Erythroblast (primary cell): ENCODE results near the gene CHRD.

ENCODE experiments used
- GATA1 ChIP-seq: IDR thresholded peaks from 2 replicates; pipeline ENCODE4 v1.6.1; 2011; ENCODE audit warnings: low read depth, mild to moderate bottlenecking, control low read depth, low read length, moderate library complexity
- POLR2A ChIP-seq: IDR thresholded peaks from 2 replicates; pipeline ENCODE4 v1.6.1; 2011; ENCODE audit warnings: mild to moderate bottlenecking, low read length

DNA sequence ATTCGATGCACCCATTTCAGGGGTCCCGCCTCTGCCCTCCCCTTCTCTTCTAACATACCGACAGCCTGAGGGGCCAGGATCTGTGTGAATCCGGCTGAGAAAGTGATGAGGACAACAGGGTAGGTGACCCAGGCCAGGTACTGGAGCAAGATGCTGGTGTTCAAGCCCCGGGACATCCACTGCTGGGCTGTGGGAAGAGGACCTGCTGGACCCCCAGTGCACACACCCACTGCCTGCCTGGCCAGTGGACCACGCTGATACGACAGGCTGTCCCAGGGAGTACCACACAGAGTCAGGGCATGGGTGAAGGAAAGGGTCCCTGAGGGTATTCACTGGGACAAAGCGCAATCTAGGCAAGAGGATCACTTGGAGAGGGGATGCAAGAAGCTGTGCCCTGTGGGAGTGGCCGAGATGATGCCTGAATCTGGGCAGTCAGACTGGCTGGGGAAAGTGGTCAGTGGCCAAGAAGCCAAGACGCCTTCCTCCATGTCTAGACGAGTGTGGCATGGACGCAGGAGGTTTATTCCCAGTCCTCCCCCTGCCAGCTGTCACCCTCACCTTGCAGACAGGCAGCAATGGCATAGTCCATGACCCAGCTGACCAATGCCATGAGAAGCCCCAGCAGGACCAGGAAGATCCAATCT is 21.6 kb upstream of the CHRD start:
- TF ChIP-seq GATA1 (no peak), POLR2A (no peak)
